GM18498 (cell line): ENCODE results near the gene PINLYP.

Experiments used
- ATAC-seq: cut with Tn5 transposase; IDR thresholded peaks from one replicate; pipeline ENCODE4 v1.9.1; 2021; ENCODE audit warnings: mild to moderate bottlenecking, moderate library complexity; ENCODE audit not compliant: unreplicated experiment

The PINLYP gene

DNA sequence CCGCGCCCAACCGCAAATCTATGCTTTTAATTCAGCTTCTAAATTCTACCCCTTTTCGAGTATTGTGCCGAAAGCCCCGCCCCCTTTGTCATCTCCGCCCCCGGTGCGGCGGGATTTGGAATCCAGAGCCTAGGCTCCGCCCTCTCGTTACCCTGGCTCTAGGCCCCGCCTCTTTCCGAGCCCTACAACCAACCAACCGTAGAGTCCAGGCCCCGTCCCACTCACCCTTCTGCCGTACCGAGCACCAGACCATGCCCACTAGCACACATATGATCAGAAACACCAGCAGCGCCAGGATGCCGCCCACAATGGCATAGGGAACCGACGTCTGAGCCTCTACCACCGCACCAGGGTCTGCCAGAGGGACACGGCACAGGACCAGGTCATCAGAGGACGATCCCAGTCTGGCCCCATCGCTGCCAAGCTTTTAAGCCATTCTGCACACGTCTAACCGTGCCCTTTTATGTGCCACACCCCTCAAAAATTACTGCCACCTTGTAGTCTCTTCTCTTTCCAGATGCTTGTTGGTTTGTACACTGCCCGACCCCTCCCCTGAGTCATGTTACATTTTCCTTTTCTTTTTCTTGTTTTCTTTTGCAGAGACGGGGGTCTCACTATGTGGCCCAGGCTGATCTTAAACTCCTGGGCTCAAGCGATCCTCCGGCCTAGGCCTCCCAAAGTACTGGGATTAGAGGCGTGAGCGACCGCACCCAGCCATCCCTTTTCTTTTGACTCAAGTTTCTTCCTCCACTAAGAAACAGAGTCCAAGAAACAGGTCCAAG lies 48.5 kb downstream of the PINLYP start:
- ATAC-seq = no peak

DNA sequence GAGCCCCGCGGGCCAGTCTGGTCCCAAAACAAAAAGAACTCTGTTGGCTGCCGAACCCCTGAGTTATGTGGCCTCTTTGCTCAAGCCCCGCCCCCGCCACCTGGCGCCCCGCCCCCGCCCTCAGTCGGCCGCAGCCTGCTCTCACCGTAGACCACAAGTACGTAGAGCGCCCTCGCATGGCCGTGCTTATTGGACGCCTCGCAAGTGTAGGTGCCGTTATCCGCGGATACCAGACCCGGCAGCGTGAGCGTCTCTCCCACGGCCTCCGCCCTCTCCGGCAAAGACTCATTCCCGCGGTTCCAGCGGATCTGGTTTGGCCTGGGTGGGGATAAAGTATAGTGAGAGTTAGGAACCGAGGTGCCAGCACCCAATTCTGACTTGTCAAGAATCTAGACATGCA lies 49.3 kb downstream of the PINLYP start:
- no peak for ATAC-seq

- ATAC-seq = no peak
These were observed 50.4 kb downstream of the PINLYP start for GRCh38 chr19:43625918-43626579.

- ATAC-seq = no peak
These were observed 51.2 kb downstream of the PINLYP start for GRCh38 chr19:43626838-43627237.

GRCh38 chr19:43628646-43629326 lies 53.2 kb downstream of the PINLYP start:
- no peak for ATAC-seq

DNA sequence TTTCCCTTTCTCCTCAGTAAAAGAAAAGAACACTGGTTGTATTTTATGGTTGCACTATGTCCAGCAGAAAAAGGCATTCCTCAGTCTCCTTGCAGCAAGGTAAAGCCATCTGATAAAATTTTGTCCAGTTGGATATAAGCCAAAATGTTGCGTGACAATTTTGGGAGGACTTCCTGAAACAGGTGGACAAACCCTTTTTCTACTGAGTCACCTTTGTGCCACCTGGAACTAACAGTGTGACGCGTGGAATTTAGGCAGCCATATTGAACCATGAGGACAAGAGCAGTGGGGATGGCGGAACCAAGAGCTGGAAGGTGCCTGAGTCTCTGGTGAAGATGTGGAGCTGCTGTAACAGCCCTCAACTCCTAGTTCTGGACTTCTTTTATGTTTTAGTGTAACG lies 55.9 kb downstream of the PINLYP start:
- no peak for ATAC-seq
